Loucy (cell line): Measurements from ENCODE around the gene C1QL3.

Experiments
- H2AFZ ChIP-seq: fragments of 200-600 bp; sonication (generic); 2 replicates; pipeline ENCODE4 v1.6.0; 2016; ENCODE audit warnings: antibody characterized with exemption, mild to moderate bottlenecking, low read length, moderate library complexity
- H3F3A ChIP-seq: fragments of 200-600 bp; 2 replicates; pipeline ENCODE4 v1.6.0; 2016; ENCODE audit warnings: antibody characterized with exemption, low read depth, mild to moderate bottlenecking
- H3K27me3 ChIP-seq: fragments of 200-600 bp; sonication (generic); 2 replicates; pipeline ENCODE4 v1.6.1; 2014; ENCODE audit warnings: low read length, mild to moderate bottlenecking; ENCODE audit not compliant: insufficient read depth, poor library complexity, severe bottlenecking
- H3K36me3 ChIP-seq: fragments of 200-600 bp; sonication (generic); 2 replicates; pipeline ENCODE4 v1.6.1; 2016; ENCODE audit warnings: low read length; ENCODE audit not compliant: insufficient read depth
- H3K4me1 ChIP-seq: fragments of 200-600 bp; sonication (generic); 2 replicates; pipeline ENCODE4 v1.5.1; 2014; ENCODE audit warnings: low read length, mild to moderate bottlenecking; ENCODE audit not compliant: insufficient read depth, poor library complexity, severe bottlenecking
- H3K4me2 ChIP-seq: fragments of 200-600 bp; sonication (generic); 2 replicates; pipeline ENCODE4 v1.6.0; 2014; ENCODE audit warnings: antibody characterized with exemption, low read length, low read depth, mild to moderate bottlenecking; ENCODE audit not compliant: poor library complexity, severe bottlenecking
- H3K4me3 ChIP-seq: fragments of 200-600 bp; sonication (generic); 2 replicates; pipeline ENCODE4 v1.5.1; 2014; ENCODE audit warnings: low read length, mild to moderate bottlenecking, mixed read lengths; ENCODE audit not compliant: poor library complexity, severe bottlenecking
- H3K79me2 ChIP-seq: fragments of 200-600 bp; sonication (generic); 2 replicates; pipeline ENCODE4 v1.6.1; 2014; ENCODE audit warnings: low read length; ENCODE audit not compliant: insufficient read depth
- H3K9ac ChIP-seq: fragments of 200-600 bp; sonication (generic); 2 replicates; pipeline ENCODE4 v1.6.0; 2014; ENCODE audit warnings: mild to moderate bottlenecking, low read depth, low read length, moderate library complexity; ENCODE audit not compliant: poor library complexity, severe bottlenecking
- H3K9me2 ChIP-seq: fragments of 200-600 bp; sonication (generic); replicated peaks from 2 replicates; pipeline ENCODE4 v1.6.1; 2016; ENCODE audit warnings: low read depth, low read length, mixed read lengths
- H3K9me3 ChIP-seq: fragments of 200-600 bp; sonication (generic); 2 replicates; pipeline ENCODE4 v1.6.1; 2014; ENCODE audit warnings: mild to moderate bottlenecking, antibody characterized with exemption, low read length, low read depth; ENCODE audit not compliant: insufficient read depth
- H4K20me1 ChIP-seq: fragments of 200-600 bp; sonication (generic); 2 replicates; pipeline ENCODE4 v1.6.0; 2014; ENCODE audit warnings: antibody characterized with exemption, low read length, mild to moderate bottlenecking; ENCODE audit not compliant: insufficient read depth, poor library complexity, severe bottlenecking
- EZH2phosphoT487 ChIP-seq: fragments of 200-600 bp; IDR thresholded peaks from 2 replicates; pipeline ENCODE4 v1.6.1; 2018; ENCODE audit warnings: antibody characterized with exemption, mild to moderate bottlenecking, moderate library complexity, borderline replicate concordance
- TF ChIP-seq, protein P1 (sequence below): fragments of 200-600 bp; sonication (generic); conservative IDR thresholded peaks from 2 replicates; pipeline ENCODE4 v1.5.1; 2014; ENCODE audit warnings: mild to moderate bottlenecking, antibody characterized with exemption, low read length

The C1QL3 gene

GRCh38 chr10:16466001-16466400 is 55.7 kb downstream of the C1QL3 start:
- H3F3A ChIP-seq: no peaks in the 10 kb centered on the region
- H4K20me1 ChIP-seq: no peaks in the 10 kb centered on the region
- H3K36me3 ChIP-seq: peaks cover 10% of the 10 kb centered on the region; the same call in 1 of the 2 replicates
- H2AFZ ChIP-seq: no peak overlapping the region
- no peaks in the 10 kb centered on the region for H3K9me2 ChIP-seq
- no peaks in the 10 kb centered on the region; the same call in 1 of the 2 replicates for H3K79me2 ChIP-seq
- H3K9me3 ChIP-seq: peaks cover 14% of the 10 kb centered on the region; the same call in 1 of the 2 replicates
- no peak overlapping the region for H3K9ac ChIP-seq
- no peak overlapping the region for H3K4me3 ChIP-seq
- H3K27me3 ChIP-seq: no peaks in the 10 kb centered on the region
- TF ChIP-seq, protein P1, sequence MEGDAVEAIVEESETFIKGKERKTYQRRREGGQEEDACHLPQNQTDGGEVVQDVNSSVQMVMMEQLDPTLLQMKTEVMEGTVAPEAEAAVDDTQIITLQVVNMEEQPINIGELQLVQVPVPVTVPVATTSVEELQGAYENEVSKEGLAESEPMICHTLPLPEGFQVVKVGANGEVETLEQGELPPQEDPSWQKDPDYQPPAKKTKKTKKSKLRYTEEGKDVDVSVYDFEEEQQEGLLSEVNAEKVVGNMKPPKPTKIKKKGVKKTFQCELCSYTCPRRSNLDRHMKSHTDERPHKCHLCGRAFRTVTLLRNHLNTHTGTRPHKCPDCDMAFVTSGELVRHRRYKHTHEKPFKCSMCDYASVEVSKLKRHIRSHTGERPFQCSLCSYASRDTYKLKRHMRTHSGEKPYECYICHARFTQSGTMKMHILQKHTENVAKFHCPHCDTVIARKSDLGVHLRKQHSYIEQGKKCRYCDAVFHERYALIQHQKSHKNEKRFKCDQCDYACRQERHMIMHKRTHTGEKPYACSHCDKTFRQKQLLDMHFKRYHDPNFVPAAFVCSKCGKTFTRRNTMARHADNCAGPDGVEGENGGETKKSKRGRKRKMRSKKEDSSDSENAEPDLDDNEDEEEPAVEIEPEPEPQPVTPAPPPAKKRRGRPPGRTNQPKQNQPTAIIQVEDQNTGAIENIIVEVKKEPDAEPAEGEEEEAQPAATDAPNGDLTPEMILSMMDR: no peak
- no peak for TF ChIP-seq EZH2phosphoT487
- H3K4me1 ChIP-seq: peaks cover 11% of the 10 kb centered on the region
- no peak overlapping the region for H3K4me2 ChIP-seq
